K562 (cell line): ENCODE measurements around the gene MAP9. TPM values are rescaled to one million over a fixed set of nuclear protein-coding genes. Genes with fewer than 3 reads are reported as not detected.

ENCODE experiments used
- ATAC-seq: fragments of 200-7000 bp; cut with Tn5 transposase; 3 replicates; pipeline ENCODE4 v1.9.1; 2020; ENCODE audit warnings: moderate library complexity
- BruUV-seq: library from RNA; stranded (reverse); fragments of 400-500 nt; replicated peaks from 2 replicates; lab custom pipeline; 2021; lab: Mats Ljungman, UMichigan
- CTCF ChIA-PET: fragments of 300-600 bp; formaldehyde crosslinking; extraction: SDS; loops from one replicate; lab custom pipeline; 2021; ENCODE audit warnings: low intra/inter-chr PET ratio; lab: Yijun Ruan, JAX
- POLR2A ChIA-PET: fragments of 300-600, 350-650 bp; sonication (Branson Sonifier 250); formaldehyde crosslinking; extraction: SDS; loops from one replicate; lab custom pipeline; 2021; ENCODE audit warnings: antibody characterized with exemption, inconsistent platforms; lab: Yijun Ruan, JAX
- DNase-seq, 4 experiments: peaks; one replicate each; pipeline versions ENCODE4 v3.0.0 to v3.0.0-alpha.2; 2011 to 2018; ENCODE audit warnings: low spot score in 3 of 4, mixed read lengths in 3 of 4; ENCODE audit errors: extremely low read depth in 1 of 4
- FAIRE-seq: peaks from 2 replicates; lab custom pipeline; 2011; peaks lifted over from hg19 to GRCh38; lab: Jason Lieb, UNC
- H2AFZ ChIP-seq: 2 replicates; pipeline ENCODE4 v1.6.0; 2011; ENCODE audit warnings: low read depth, low read length, control low read depth, inconsistent platforms
- H3K27ac ChIP-seq: fragments of 200-600 bp; 3 replicates; pipeline ENCODE4 v1.8.0; 2011; ENCODE audit warnings: low read depth, mild to moderate bottlenecking, control low read depth, inconsistent platforms, low read length, moderate library complexity, mixed read lengths; ENCODE audit errors: extremely low read depth
- H3K27me3 ChIP-seq, 2 experiments: fragments of 300-600 bp in 1 of 2; 2 replicates in 1 of 2; 3 replicates in 1 of 2; pipeline versions ENCODE4 v1.6.0 to v1.8.0; 2011; ENCODE audit warnings: inconsistent platforms in 2 of 2, low read length in 2 of 2, mild to moderate bottlenecking in 1 of 2, mixed read lengths in 1 of 2, moderate library complexity in 1 of 2; ENCODE audit not compliant: control insufficient read depth in 2 of 2, insufficient read depth in 2 of 2
- H3K36me3 ChIP-seq: fragments of 300-600 bp; 3 replicates; pipeline ENCODE4 v1.8.0; 2011; ENCODE audit warnings: mild to moderate bottlenecking, low read length, inconsistent platforms; ENCODE audit not compliant: control insufficient read depth, insufficient read depth
- H3K4me1 ChIP-seq, 2 experiments: fragments of 200-600 bp in 1 of 2; replicated peaks in 1 of 2; 2 replicates in 1 of 2; 3 replicates in 1 of 2; pipeline versions ENCODE4 v1.5.1 to v1.8.0; 2011; ENCODE audit warnings: inconsistent platforms in 2 of 2, low read length in 2 of 2, mild to moderate bottlenecking in 1 of 2, mixed read lengths in 1 of 2, moderate library complexity in 1 of 2; ENCODE audit not compliant: control insufficient read depth in 2 of 2, insufficient read depth in 2 of 2
- H3K4me2 ChIP-seq: 2 replicates; pipeline ENCODE4 v1.6.1; 2011; ENCODE audit warnings: low read length, control low read depth, inconsistent platforms, mixed read lengths; ENCODE audit not compliant: insufficient read depth
- H3K4me3 ChIP-seq: fragments of 200-600 bp; sonication (generic), shearing (Covaris generic); 2 replicates; pipeline ENCODE4 v1.5.1; 2016; ENCODE audit warnings: control low read depth, inconsistent platforms
- H3K79me2 ChIP-seq: fragments of 200-600 bp; 3 replicates; pipeline ENCODE4 v1.8.0; 2011; ENCODE audit warnings: low read length, inconsistent platforms; ENCODE audit not compliant: control insufficient read depth, insufficient read depth
- H3K9ac ChIP-seq, 2 experiments: 2 replicates each; pipeline versions ENCODE4 v1.6.0 to v1.6.1; 2011; ENCODE audit warnings: low read depth in 2 of 2, low read length in 2 of 2, control low read depth in 1 of 2, inconsistent platforms in 1 of 2, mild to moderate bottlenecking in 1 of 2, mixed read lengths in 1 of 2; ENCODE audit not compliant: insufficient read depth in 1 of 2
- H3K9me1 ChIP-seq: one replicate; pipeline ENCODE4 v1.6.0; 2011; ENCODE audit warnings: inconsistent platforms, mild to moderate bottlenecking, low read length, moderate library complexity; ENCODE audit not compliant: control insufficient read depth, insufficient read depth
- H3K9me3 ChIP-seq: replicated peaks from 2 replicates; pipeline ENCODE4 v1.5.1; 2011; ENCODE audit warnings: low read depth, low read length, inconsistent platforms; ENCODE audit not compliant: control insufficient read depth, insufficient read depth
- H4K20me1 ChIP-seq: replicated peaks from 2 replicates; pipeline ENCODE4 v1.6.1; 2011; ENCODE audit warnings: low read length, inconsistent platforms, mixed read lengths; ENCODE audit not compliant: control insufficient read depth, insufficient read depth
- MLLT1 ChIP-seq, 2 experiments: fragments of 450-650 bp; IDR thresholded peaks; 2 replicates each; pipeline ENCODE4 v1.6.1; 2016
- NONO ChIP-seq, 2 experiments: fragments of 200-400 bp in 1 of 2; fragments of 450-650 bp in 1 of 2; formaldehyde crosslinking in 1 of 2; IDR thresholded peaks; 2 replicates each; pipeline ENCODE4 v1.6.1; 2017; ENCODE audit warnings: low read depth in 2 of 2, mild to moderate bottlenecking in 2 of 2, moderate library complexity in 2 of 2, low read length in 1 of 2
- NR3C1 ChIP-seq: sonication (generic); formaldehyde crosslinking; IDR thresholded peaks from 2 replicates; pipeline ENCODE4 v1.8.1; 2022; ENCODE audit warnings: missing genetic modification reagents
- STAT5A ChIP-seq: IDR thresholded peaks from 2 replicates; pipeline ENCODE4 v1.6.1; 2012; ENCODE audit warnings: low read length, inconsistent platforms, borderline replicate concordance
- TARDBP ChIP-seq: fragments of 450-650 bp; IDR thresholded peaks from 2 replicates; pipeline ENCODE4 v1.6.1; 2016
- VEZF1 ChIP-seq: fragments of 200-800 bp; sonication (Bioruptor generic); IDR thresholded peaks from 2 replicates; pipeline ENCODE4 v1.6.1; 2017; ENCODE audit warnings: missing genetic modification characterization, missing compliant biosample characterization
- XRCC5 ChIP-seq: fragments of 200-400 bp; formaldehyde crosslinking; IDR thresholded peaks from 2 replicates; pipeline ENCODE4 v1.6.1; 2017; ENCODE audit warnings: low read depth, mild to moderate bottlenecking, low read length
- ZC3H8 ChIP-seq: fragments of 450-650 bp; IDR thresholded peaks from 2 replicates; pipeline ENCODE4 v1.6.1; 2017
- ZMIZ1 ChIP-seq, 2 experiments: fragments of 150-350 bp in 1 of 2; IDR thresholded peaks; 2 replicates each; pipeline ENCODE4 v1.6.1; 2012 to 2016; ENCODE audit warnings: low read depth in 2 of 2, low read length in 2 of 2, mild to moderate bottlenecking in 1 of 2, moderate library complexity in 1 of 2
- ZNF175 ChIP-seq: fragments of 200-800 bp; sonication (Bioruptor generic); IDR thresholded peaks from 2 replicates; pipeline ENCODE4 v1.6.1; 2016; ENCODE audit warnings: low read depth, mild to moderate bottlenecking, missing genetic modification characterization, missing compliant biosample characterization
- ZNF184 ChIP-seq: sonication (generic); formaldehyde crosslinking; IDR thresholded peaks from 2 replicates; pipeline ENCODE4 v1.5.0; 2020; ENCODE audit warnings: missing genetic modification reagents
- ZNF609 ChIP-seq: sonication (generic); formaldehyde crosslinking; IDR thresholded peaks from 2 replicates; pipeline ENCODE4 v1.8.1; 2023; ENCODE audit warnings: missing genetic modification reagents, mild to moderate bottlenecking, borderline replicate concordance
- in situ Hi-C: fragments of 300-500 bp; cut with MboI; formaldehyde crosslinking; loops from 4 replicates; pipeline ENCODE4 v1.15.0; 2018; ENCODE audit warnings: inconsistent platforms, mixed read lengths
- intact Hi-C: fragments of 100-400 bp; cut with micrococcal nuclease; formaldehyde crosslinking; loops from 2 replicates; pipeline ENCODE4 v1.14.2; 2022
- polyA plus RNA-seq, 8 experiments: library from polyadenylated mRNA; depleted of rRNA in 4 of 8; stranded (reverse) in 5 of 8; unstranded in 3 of 8; fragments of >200 nt; fragmentation: Nextera tagmentation in 2 of 8; fragmentation: Illumina TruSeq in 1 of 8; extraction: Ambion mirVana in 2 of 8; extraction: Trizol in 1 of 8; gene quantifications; 2 replicates each; pipeline versions ENCODE4 v1.2.1 to v1.2.3, GENCODE V29; 2011 to 2014; ENCODE audit warnings: inconsistent platforms in 1 of 8, missing spikeins in 1 of 8
- total RNA-seq, 7 experiments: library from RNA; depleted of rRNA in 6 of 7; stranded (reverse); fragments of >200 nt in 6 of 7; fragmentation: Illumina TruSeq in 2 of 7; extraction: Trizol in 2 of 7; gene quantifications; 2 replicates each; pipeline versions ENCODE4 v1.2.1 to v1.2.3, GENCODE V29; 2011 to 2021; ENCODE audit warnings: low replicate concordance in 1 of 7

The MAP9 gene
- total and polyA plus RNA-seq, 9 of the 15 experiments (the other 6 are each of a cell fraction or from before 2014, with no cell fraction given), result 0.04 to 0.09 TPM; not detected in 7

DNA sequence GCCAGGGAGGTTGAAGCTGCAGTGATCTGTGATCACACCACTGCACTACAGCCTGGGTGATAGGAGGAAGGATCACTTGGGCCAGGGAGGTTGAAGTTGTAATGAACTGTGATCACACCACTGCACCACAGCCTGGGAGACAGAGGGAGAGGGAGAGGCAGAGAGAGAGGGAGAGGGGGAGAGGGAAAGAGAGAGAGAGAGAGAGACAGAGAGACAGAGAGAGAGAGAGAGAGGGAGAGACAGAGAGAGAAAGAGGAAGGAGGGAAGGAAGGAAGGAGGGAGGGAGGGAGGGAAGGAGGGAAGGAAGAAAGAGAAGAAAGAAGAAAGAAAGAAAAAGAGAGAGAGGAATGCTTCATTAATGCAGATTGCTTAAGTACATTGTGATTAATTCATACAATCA, 15.2 kb upstream of the MAP9 start:
- H4K20me1 ChIP-seq, result no peaks in the 10 kb centered on the region
- no TSS peak for BruUV-seq
- H2AFZ ChIP-seq, result no peak overlapping the region
- in situ Hi-C loops (no loop called here), intact Hi-C loops (no loop called here)
- H3K4me2 ChIP-seq, result no peak overlapping the region
- no peak overlapping the region for H3K4me3 ChIP-seq
- H3K9me3 ChIP-seq, result no peaks in the 10 kb centered on the region
- no peaks in the 10 kb centered on the region for H3K4me1 ChIP-seq
- no peaks in the 10 kb centered on the region for H3K27me3 ChIP-seq
- no peaks in the 10 kb centered on the region for H3K79me2 ChIP-seq
- H3K36me3 ChIP-seq, result no peaks in the 10 kb centered on the region
- no peak overlapping the region for H3K27ac ChIP-seq
- no peak for DNase-seq
- no peak for ATAC-seq
- FAIRE-seq, result no peak
- no peaks in the 10 kb centered on the region for H3K9me1 ChIP-seq
- POLR2A ChIA-PET, result no interaction called here
- no peak overlapping the region for H3K9ac ChIP-seq
- CTCF ChIA-PET, result no interaction called here
- no peak for TF ChIP-seq TARDBP
- no peak for TF ChIP-seq VEZF1 (CRISPR knock-in tag)
- TF ChIP-seq NR3C1, result no peak
- TF ChIP-seq STAT5A, result no peak
- TF ChIP-seq ZMIZ1 (IDR thresholded peaks at IDR 0.05; ENCODE audit: low read depth in 2 of 2, low read length in 2 of 2), result no peak
- TF ChIP-seq ZNF175 (CRISPR knock-in tag), result no peak
- no peak for TF ChIP-seq ZC3H8
- TF ChIP-seq ZNF184 (CRISPR knock-in tag), result no peak
- TF ChIP-seq XRCC5, result no peak
- TF ChIP-seq ZNF609 (CRISPR knock-in tag), result no peak
- no peak for TF ChIP-seq MLLT1 (IDR thresholded peaks at IDR 0.05)
- TF ChIP-seq NONO (IDR thresholded peaks at IDR 0.05; ENCODE audit: low read depth in 2 of 2, low read length in 1 of 2), result no peak
